Tibial nerve (tissue), 4 donors: ENCODE data around the gene MCU.

ENCODE experiments used
- CTCF ChIP-seq, 5 experiments: fragments of 200-600 bp in 3 of 5; fragments of 450-650 bp in 2 of 5; sonication (generic) in 3 of 5; IDR thresholded peaks; one replicate each; pipeline ENCODE4 v1.5.1; 2016 to 2019; ENCODE audit warnings: antibody characterized with exemption in 5 of 5, mild to moderate bottlenecking in 3 of 5, moderate library complexity in 2 of 5
- EP300 ChIP-seq, 2 donors: sonication (generic); formaldehyde crosslinking; IDR thresholded peaks; one replicate each; pipeline ENCODE4 v1.6.1; 2017; ENCODE audit warnings: antibody characterized with exemption in 2 of 2, mild to moderate bottlenecking in 1 of 2
- POLR2A ChIP-seq, 2 donors: fragments of 450-650 bp; IDR thresholded peaks; one replicate each; pipeline ENCODE4 v1.6.1; 2017; ENCODE audit warnings: antibody characterized with exemption in 2 of 2, mild to moderate bottlenecking in 2 of 2, moderate library complexity in 2 of 2

GRCh38 chr10:72673280-72673679 lies 18.7 kb upstream of the MCU start:
- TF ChIP-seq CTCF (IDR thresholded peaks at IDR 0.05) = no peak
- TF ChIP-seq POLR2A (IDR thresholded peaks at IDR 0.05) = no peak
- TF ChIP-seq EP300 (IDR thresholded peaks at IDR 0.05) = no peak
